OCI-LY7 (cell line): ENCODE measurements around the gene GALNT9.

Experiments
- CTCF ChIP-seq: fragments of 200-600 bp; sonication (generic); conservative IDR thresholded peaks from 2 replicates; pipeline ENCODE4 v1.5.1; 2014; ENCODE audit warnings: mild to moderate bottlenecking, antibody characterized with exemption, low read length, moderate library complexity, mixed read lengths
- EZH2phosphoT487 ChIP-seq: fragments of 200-600 bp; sonication (generic); IDR thresholded peaks from 2 replicates; pipeline ENCODE4 v1.6.1; 2018; ENCODE audit warnings: low read depth, borderline replicate concordance, mild to moderate bottlenecking, mixed run types, antibody characterized with exemption, low read length, moderate library complexity, mixed read lengths

- TF ChIP-seq CTCF (no peak), EZH2phosphoT487 (no peak)
Observed at GRCh38 chr12:132325733-132326130, 3.7 kb downstream of the GALNT9 start.
